ENCODE measurements around the gene ATP5ME.

Gene ATP5ME

DNA sequence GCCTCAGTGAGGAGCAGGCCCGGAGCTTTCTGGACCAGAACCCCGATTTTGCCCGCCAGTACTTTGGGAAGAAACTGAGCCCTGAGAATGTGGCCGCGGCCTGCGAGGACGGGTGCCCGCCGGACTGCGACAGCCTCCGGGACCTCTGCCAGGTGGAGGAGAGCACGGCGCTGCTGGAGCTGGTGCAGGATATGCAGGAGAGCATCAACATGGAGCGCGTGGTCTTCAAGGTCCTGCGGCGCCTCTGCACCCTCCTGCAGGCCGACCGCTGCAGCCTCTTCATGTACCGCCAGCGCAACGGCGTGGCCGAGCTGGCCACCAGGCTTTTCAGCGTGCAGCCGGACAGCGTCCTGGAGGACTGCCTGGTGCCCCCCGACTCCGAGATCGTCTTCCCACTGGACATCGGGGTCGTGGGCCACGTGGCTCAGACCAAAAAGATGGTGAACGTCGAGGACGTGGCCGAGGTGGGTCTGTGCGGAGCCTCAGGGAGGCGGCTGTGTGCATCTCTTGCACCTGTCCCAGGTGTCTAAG, 48.4 kb downstream of the ATP5ME start:
- H3K36me3 ChIP-seq (ENCODE audit: control insufficient read depth, low read length): no peaks in the 10 kb centered on the region
- H3K27ac ChIP-seq (ENCODE audit: low read depth, low read length): no peak overlapping the region
- no peak overlapping the region for H3K4me2 ChIP-seq (ENCODE audit: low read length)
- H3K79me2 ChIP-seq (ENCODE audit: control insufficient read depth, low read length): no peaks in the 10 kb centered on the region
- H3K27me3 ChIP-seq (ENCODE audit: control insufficient read depth, low read length): no peaks in the 10 kb centered on the region
- no peaks in the 10 kb centered on the region for H3K9me2 ChIP-seq (replicated peaks; ENCODE audit: control insufficient read depth, low read length)
- H3F3A ChIP-seq (ENCODE audit: control insufficient read depth, insufficient read depth): no peaks in the 10 kb centered on the region
- no peaks in the 10 kb centered on the region for H3K4me1 ChIP-seq (ENCODE audit: control insufficient read depth, low read length)
- no peak overlapping the region for H3K4me3 ChIP-seq (ENCODE audit: low read length)
- peaks cover 26% of the 10 kb centered on the region; the same call in 1 of the 2 replicates for H3K9me3 ChIP-seq (ENCODE audit: control insufficient read depth, insufficient read depth, low read length)
- TF ChIP-seq, protein P1, sequence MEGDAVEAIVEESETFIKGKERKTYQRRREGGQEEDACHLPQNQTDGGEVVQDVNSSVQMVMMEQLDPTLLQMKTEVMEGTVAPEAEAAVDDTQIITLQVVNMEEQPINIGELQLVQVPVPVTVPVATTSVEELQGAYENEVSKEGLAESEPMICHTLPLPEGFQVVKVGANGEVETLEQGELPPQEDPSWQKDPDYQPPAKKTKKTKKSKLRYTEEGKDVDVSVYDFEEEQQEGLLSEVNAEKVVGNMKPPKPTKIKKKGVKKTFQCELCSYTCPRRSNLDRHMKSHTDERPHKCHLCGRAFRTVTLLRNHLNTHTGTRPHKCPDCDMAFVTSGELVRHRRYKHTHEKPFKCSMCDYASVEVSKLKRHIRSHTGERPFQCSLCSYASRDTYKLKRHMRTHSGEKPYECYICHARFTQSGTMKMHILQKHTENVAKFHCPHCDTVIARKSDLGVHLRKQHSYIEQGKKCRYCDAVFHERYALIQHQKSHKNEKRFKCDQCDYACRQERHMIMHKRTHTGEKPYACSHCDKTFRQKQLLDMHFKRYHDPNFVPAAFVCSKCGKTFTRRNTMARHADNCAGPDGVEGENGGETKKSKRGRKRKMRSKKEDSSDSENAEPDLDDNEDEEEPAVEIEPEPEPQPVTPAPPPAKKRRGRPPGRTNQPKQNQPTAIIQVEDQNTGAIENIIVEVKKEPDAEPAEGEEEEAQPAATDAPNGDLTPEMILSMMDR (IDR thresholded peaks at IDR 0.05; ENCODE audit: low read depth, low read length, poor library complexity, severe bottlenecking): no peak
- no peak for TF ChIP-seq EZH2phosphoT487 (IDR thresholded peaks at IDR 0.05; ENCODE audit: borderline replicate concordance, low read length)
- H4K20me1 ChIP-seq (ENCODE audit: control insufficient read depth, insufficient read depth, low read depth, low read length): no peaks in the 10 kb centered on the region

DNA sequence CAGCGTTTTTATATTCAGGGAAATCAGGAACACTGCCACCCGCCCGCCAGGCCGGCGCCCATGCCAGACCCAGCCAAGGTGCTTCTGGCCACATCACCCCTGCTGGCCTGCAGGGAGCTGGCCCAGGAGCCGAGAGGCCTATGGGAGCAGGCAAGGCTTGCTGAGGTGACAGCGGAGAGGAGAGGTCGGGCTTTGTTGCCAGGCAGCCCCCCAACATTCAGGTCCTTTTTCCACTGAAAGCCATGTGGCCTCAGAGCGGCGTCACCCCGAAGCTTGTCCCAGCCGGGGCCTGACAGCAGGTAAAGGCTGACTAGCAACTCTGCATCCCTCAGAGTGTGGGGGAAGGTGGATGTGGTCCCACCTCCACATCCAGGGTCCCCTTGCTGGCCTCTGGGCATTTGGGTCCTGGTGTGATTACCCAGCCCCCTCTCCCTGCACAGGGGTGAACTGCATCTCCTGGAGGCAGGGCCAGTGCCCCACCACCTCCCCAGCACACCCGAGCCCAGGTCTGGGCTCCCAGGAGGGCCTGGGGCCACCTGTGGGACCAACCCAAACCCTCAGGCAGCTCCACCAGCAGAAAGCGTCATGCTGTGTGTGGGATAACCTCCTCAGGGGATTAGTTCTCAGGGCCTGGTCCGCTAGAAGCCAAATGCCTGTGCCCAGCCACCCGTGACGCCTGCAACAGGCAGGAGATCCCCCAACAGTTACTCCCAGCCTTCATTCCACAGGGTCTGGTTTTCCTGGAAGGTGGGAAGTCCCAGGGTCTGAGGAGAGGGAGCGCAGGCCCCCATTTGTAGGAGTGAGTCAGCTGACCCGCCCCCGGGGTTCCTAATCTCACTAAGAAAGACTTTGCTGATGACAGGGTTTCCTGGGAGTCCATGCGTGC, 49.1 kb downstream of the ATP5ME start, which contains the start of gene PDE6B:
PDE6B (plus strand) TSS at position 869 of the 886 bp plus-strand sequence. CDS start 54 bp downstream, outside the sequence.
- no peaks in the 10 kb centered on the region for H3K9me2 ChIP-seq (replicated peaks; ENCODE audit: control insufficient read depth, low read length)
- no peaks in the 10 kb centered on the region for H3F3A ChIP-seq (ENCODE audit: control insufficient read depth, insufficient read depth)
- H3K36me3 ChIP-seq (ENCODE audit: control insufficient read depth, low read length): no peaks in the 10 kb centered on the region
- H3K4me3 ChIP-seq (ENCODE audit: low read length): no peak within 1 kb of the TSS
- H3K4me2 ChIP-seq (ENCODE audit: low read length): no peak within 1 kb of the TSS
- H3K9me3 ChIP-seq (ENCODE audit: control insufficient read depth, insufficient read depth, low read length): peaks cover 26% of the 10 kb centered on the region; the same call in 1 of the 2 replicates
- no peaks in the 10 kb centered on the region for H3K4me1 ChIP-seq (ENCODE audit: control insufficient read depth, low read length)
- no peaks in the 10 kb centered on the region for H3K27me3 ChIP-seq (ENCODE audit: control insufficient read depth, low read length)
- no peak within 1 kb of the TSS for H3K27ac ChIP-seq (ENCODE audit: low read depth, low read length)
- H3K79me2 ChIP-seq (ENCODE audit: control insufficient read depth, low read length): no peaks in the 10 kb centered on the region
- no peaks in the 10 kb centered on the region for H4K20me1 ChIP-seq (ENCODE audit: control insufficient read depth, insufficient read depth, low read depth, low read length)
- TF ChIP-seq, protein P1 (IDR thresholded peaks at IDR 0.05; ENCODE audit: low read depth, low read length, poor library complexity, severe bottlenecking): no peak
- TF ChIP-seq EZH2phosphoT487 (IDR thresholded peaks at IDR 0.05; ENCODE audit: borderline replicate concordance, low read length): no peak

DNA sequence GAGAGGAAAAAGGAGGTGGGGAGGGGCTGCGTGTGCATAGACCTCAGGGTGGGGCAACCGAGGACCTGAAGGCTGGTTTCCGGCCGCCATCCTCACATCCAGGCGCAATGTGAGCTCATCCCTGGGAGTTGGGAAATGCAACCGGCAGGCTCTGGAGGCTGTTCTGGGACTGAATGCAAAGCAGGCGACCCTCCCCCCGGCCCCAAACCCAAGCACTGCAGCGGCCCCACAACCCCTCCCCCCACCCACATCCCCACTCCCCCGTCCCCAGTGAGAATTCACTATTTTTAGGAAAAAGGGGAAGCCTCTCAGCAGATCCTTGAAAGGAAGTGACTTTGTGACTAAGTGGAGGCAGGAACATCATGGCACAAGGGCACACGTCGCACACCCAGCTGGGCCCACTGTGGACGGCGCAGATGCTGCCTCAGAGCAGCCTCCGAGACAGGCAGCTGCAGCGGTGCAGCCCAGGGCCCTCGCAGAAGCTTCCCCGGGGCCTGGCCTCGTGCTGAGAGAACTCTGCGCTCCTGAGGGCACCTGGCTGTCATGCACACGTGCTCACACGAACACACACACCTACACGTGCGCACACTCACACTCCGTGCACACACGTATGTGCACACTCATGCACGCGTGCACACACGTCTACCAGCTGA, 50.0 kb downstream of the ATP5ME start:
- no peaks in the 10 kb centered on the region for H3K36me3 ChIP-seq (ENCODE audit: control insufficient read depth, low read length)
- TF ChIP-seq, protein P1 (IDR thresholded peaks at IDR 0.05; ENCODE audit: low read depth, low read length, poor library complexity, severe bottlenecking): no peak
- TF ChIP-seq EZH2phosphoT487 (IDR thresholded peaks at IDR 0.05; ENCODE audit: borderline replicate concordance, low read length): no peak
- no peaks in the 10 kb centered on the region for H3K9me2 ChIP-seq (replicated peaks; ENCODE audit: control insufficient read depth, low read length)
- no peaks in the 10 kb centered on the region for H3F3A ChIP-seq (ENCODE audit: control insufficient read depth, insufficient read depth)
- H3K4me3 ChIP-seq (ENCODE audit: low read length): no peak overlapping the region
- H3K27me3 ChIP-seq (ENCODE audit: control insufficient read depth, low read length): no peaks in the 10 kb centered on the region
- no peak overlapping the region for H3K4me2 ChIP-seq (ENCODE audit: low read length)
- peaks cover 26% of the 10 kb centered on the region; the same call in 1 of the 2 replicates for H3K9me3 ChIP-seq (ENCODE audit: control insufficient read depth, insufficient read depth, low read length)
- no peaks in the 10 kb centered on the region for H3K79me2 ChIP-seq (ENCODE audit: control insufficient read depth, low read length)
- H3K4me1 ChIP-seq (ENCODE audit: control insufficient read depth, low read length): no peaks in the 10 kb centered on the region
- no peak overlapping the region for H3K27ac ChIP-seq (ENCODE audit: low read depth, low read length)
- H4K20me1 ChIP-seq (ENCODE audit: control insufficient read depth, insufficient read depth, low read depth, low read length): no peaks in the 10 kb centered on the region

Data from DOHH2 (cell line).